Progenitor cell of endocrine pancreas (in vitro differentiated cells): Measurements from ENCODE around the gene RAD9B. TPM values are rescaled to one million over a fixed set of nuclear protein-coding genes. Genes with fewer than 3 reads are reported as not detected.
"Not testable (repeated sequence)": the region's sequence is repeated elsewhere in the genome, so short reads cannot be mapped to it uniquely, and the experiment has no call there.

Experiments
- DNase-seq: peaks from one replicate; pipeline ENCODE4 v3.0.0; 2021; ENCODE audit warnings: low spot score; ENCODE audit not compliant: unreplicated experiment
- H3K27ac Mint-ChIP-seq: 2 replicates; pipeline ENCODE4 v1.8.0; 2021; ENCODE audit warnings: mild to moderate bottlenecking, moderate library complexity, mixed read lengths
- H3K27me3 Mint-ChIP-seq: 2 replicates; pipeline ENCODE4 v1.8.0; 2021; ENCODE audit warnings: mixed read lengths
- H3K36me3 Mint-ChIP-seq: 2 replicates; pipeline ENCODE4 v1.8.0; 2022; ENCODE audit warnings: mixed read lengths; ENCODE audit not compliant: insufficient read depth
- H3K4me1 Mint-ChIP-seq: 2 replicates; pipeline ENCODE4 v1.8.0; 2021; ENCODE audit warnings: low read depth, mixed read lengths
- H3K4me3 Mint-ChIP-seq: 2 replicates; pipeline ENCODE4 v1.8.0; 2021; ENCODE audit warnings: low read depth, mild to moderate bottlenecking, moderate library complexity, mixed read lengths
- H3K9me3 Mint-ChIP-seq: 2 replicates; pipeline ENCODE4 v1.8.0; 2021; ENCODE audit warnings: low read depth, mixed read lengths
- total RNA-seq: library from RNA; stranded (reverse); gene quantifications from 2 replicates; pipeline ENCODE4 v1.2.1, GENCODE V29; 2021
- TF ChIP-seq, protein P1 (sequence below): fragments of 200-600 bp; sonication (generic); IDR thresholded peaks from one replicate; pipeline ENCODE4 v1.5.0; 2021; ENCODE audit warnings: antibody characterized with exemption, mild to moderate bottlenecking; ENCODE audit not compliant: unreplicated experiment

RAD9B gene
- total RNA-seq, 1 donor from 2014 or later: 0.24 TPM

DNA sequence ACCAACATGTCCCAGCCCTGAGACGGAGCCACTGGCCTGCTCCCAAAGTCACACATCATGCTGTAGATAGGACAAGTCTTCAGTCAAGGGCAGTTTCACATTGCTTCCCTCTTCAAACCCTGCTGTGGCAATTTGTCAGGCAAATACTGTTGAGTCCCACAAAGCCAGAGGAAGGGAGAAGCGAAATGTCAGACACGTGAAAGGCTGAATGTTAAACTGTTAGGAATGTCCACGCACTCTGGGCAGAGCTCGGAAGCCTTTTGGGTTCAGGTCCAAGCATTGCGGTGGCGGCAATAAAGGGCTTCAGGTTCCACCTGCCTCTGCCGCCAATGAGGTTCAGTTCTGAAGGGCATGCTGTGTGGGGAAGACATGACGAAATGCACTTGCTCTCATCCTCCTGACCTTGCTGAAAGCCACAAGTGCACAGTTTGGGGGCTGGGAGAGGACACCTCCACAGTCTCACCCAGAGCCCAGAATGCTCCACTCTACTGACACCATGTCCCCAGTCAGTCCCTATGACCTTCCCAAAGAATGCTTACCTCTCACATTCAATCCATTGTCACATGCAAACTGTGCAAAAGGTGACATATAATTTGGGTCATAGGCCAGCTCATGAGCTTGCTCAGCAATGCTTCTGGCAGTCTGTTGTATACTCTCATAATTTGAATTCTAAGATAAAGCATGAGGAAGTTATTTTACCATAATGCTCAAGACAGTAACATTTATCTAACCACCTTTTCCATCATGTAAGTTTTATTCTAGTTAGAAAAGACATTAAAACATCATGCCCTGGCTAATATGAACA is 35.7 kb downstream of the RAD9B start:
- Mint-ChIP-seq H3K27ac (no peak overlapping the region), H3K27me3 (no peaks in the 10 kb centered on the region), H3K9me3 (no peaks in the 10 kb centered on the region), H3K4me1 (peaks cover 14% of the 10 kb centered on the region), H3K4me3 (no peak overlapping the region), H3K36me3 (peaks cover 10% of the 10 kb centered on the region)
- DNase-seq: no peak
- TF ChIP-seq, protein P1, sequence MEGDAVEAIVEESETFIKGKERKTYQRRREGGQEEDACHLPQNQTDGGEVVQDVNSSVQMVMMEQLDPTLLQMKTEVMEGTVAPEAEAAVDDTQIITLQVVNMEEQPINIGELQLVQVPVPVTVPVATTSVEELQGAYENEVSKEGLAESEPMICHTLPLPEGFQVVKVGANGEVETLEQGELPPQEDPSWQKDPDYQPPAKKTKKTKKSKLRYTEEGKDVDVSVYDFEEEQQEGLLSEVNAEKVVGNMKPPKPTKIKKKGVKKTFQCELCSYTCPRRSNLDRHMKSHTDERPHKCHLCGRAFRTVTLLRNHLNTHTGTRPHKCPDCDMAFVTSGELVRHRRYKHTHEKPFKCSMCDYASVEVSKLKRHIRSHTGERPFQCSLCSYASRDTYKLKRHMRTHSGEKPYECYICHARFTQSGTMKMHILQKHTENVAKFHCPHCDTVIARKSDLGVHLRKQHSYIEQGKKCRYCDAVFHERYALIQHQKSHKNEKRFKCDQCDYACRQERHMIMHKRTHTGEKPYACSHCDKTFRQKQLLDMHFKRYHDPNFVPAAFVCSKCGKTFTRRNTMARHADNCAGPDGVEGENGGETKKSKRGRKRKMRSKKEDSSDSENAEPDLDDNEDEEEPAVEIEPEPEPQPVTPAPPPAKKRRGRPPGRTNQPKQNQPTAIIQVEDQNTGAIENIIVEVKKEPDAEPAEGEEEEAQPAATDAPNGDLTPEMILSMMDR: no peak

DNA sequence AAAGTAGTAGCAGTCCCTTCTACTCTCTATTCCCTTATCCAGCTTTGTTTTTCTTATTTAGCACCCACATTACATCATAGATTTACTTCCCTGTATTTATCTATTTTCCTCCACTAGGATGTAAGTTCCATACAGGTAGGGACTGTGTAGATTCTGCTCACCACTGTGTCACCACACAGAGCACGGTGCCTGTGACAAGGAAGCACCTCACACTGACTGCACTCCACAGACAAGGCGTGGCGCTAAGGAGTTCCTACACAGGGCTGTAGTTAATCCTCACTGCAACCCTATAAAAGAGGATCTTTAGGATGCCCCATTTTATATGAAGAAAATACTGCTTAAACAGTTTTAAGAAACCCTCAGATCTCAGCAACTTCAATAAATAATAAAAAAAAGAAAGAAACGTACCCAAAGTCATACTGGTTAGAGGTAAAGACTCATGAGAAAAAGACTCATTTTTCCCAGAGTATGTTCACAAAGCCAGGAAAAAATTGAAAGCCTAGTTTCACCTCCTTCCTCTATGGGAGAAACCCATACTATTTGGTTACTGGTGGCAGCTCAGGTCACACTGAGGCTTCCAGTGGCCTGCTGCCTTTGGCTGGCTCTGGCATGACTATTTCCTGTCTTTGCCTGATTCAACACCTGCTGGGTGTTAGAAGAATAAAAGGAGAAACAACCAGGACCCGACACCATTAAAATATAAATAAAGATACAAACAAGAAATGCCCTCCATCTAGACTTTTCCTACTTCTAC is 36.9 kb downstream of the RAD9B start:
- TF ChIP-seq, protein P1: no peak
- DNase-seq: no peak
- H3K27me3 Mint-ChIP-seq: no peaks in the 10 kb centered on the region
- H3K4me1 Mint-ChIP-seq: peaks cover 12% of the 10 kb centered on the region
- no peak overlapping the region for H3K4me3 Mint-ChIP-seq
- H3K36me3 Mint-ChIP-seq: peaks cover 17% of the 10 kb centered on the region
- no peaks in the 10 kb centered on the region for H3K9me3 Mint-ChIP-seq
- H3K27ac Mint-ChIP-seq: no peak overlapping the region

DNA sequence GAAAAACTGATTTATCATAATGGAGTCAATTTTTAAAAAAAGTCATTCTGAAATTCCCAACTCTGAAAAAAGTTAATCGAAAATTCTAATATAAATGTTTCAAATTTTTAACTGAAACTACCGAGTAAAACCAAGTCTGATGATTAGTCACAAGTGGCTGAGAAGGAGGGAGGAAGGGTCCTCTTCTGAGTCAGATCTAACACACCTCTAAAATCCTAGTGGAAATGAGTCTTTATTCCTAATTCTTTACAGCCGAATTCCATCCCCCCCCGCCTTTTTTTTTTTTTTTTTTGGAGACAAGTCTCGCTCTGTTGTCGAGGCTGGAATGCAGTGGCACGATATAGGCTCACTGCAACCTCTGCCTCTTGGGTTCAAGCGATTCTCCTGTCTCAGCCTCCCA is 37.9 kb downstream of the RAD9B start:
- Mint-ChIP-seq H3K27ac (no peak overlapping the region), H3K9me3 (no peaks in the 10 kb centered on the region)

DNA sequence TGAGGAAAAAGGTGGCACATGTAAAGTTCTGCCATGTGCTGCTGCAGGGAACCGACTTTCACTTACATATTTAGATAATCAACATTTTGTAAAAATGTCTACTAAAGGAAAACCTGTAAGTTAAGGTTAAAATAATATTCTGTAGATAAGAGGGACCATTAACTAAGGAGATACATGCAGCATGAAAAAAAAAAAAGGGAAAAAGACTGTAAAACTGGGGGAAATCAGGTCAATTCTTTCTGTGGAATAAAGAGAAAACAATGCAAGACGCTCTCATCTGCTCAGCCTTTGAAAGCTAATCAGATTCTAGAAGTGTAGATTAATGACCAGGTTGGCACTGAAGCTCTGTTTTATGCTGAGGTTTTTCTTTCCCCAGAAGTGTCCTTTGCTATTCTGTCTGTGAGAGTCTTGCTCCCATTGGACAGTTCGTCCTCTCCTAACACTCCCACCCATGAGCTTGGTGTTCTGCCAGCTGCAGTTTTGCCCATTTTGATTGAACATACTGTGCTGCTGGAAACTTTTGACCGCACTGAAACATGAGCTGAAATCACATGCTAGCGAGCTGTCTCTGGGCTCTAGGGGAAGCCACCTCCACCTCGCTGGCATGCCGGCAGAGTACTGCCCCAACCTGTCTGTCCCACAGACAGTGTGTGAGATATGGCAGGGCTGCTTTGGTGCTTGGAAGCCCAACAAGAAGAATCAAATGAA is 41.3 kb downstream of the RAD9B start:
- Mint-ChIP-seq H3K4me3 (no peak overlapping the region), H3K27me3 (no peaks in the 10 kb centered on the region), H3K27ac (no peak overlapping the region), H3K36me3 (peaks cover 17% of the 10 kb centered on the region), H3K9me3 (no peaks in the 10 kb centered on the region), H3K4me1 (peaks cover 4% of the 10 kb centered on the region)
- TF ChIP-seq, protein P1: no peak
- DNase-seq: no peak

More for the DNA sequence above, 37.9 kb downstream of the RAD9B start:
- Mint-ChIP-seq H3K4me1 (peaks cover 4% of the 10 kb centered on the region), H3K27me3 (no peaks in the 10 kb centered on the region), H3K4me3 (no peak overlapping the region), H3K36me3 (peaks cover 17% of the 10 kb centered on the region)
- DNase-seq: no peak
- TF ChIP-seq, protein P1: no peak

DNA sequence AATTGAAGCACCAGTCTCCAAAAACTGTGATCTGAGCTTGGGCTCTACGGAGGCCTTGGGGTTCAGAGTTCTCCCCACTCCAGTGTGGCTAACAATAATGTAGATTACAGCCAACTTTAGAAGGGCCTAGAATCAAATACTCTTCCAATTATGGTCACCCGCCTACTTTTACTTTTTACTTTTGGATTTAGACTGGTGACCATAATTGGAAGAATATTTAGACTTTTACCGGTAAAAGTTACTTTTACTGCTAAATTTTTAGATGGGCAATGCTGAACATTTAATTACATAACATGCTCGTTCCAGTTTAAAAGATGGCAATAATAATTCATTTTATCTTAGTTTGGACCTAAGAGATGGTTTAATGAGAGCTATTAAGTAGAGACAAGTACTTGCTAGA is 41.8 kb downstream of the RAD9B start:
- Mint-ChIP-seq H3K4me3 (no peak overlapping the region), H3K27ac (no peak overlapping the region), H3K9me3 (no peaks in the 10 kb centered on the region), H3K27me3 (no peaks in the 10 kb centered on the region), H3K4me1 (peaks cover 4% of the 10 kb centered on the region), H3K36me3 (peaks cover 13% of the 10 kb centered on the region)
- DNase-seq: no peak
- TF ChIP-seq, protein P1: no peak

DNA sequence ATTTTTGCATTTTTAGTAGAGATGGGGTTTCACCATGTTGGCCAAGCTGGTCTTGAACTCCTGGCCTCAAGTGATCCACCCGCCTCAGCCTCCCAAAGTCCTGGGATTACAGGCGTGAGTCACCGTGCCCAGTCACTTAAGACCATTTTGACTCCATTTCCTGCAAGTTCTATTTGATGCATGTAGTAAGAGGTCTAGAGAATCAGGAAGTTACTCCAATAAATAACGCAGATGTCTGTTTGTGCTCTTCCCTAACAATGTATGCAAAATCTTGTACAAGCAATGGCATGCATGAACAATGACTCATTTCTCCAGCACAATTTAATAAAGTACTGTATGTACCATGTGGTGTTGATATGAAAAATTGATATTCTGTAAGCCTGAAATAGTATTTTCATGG is 43.1 kb downstream of the RAD9B start:
- H3K9me3 Mint-ChIP-seq, DNase-seq, H3K4me3 Mint-ChIP-seq, H3K27me3 Mint-ChIP-seq, H3K27ac Mint-ChIP-seq, H3K4me1 Mint-ChIP-seq: not testable (repeated sequence)
- H3K36me3 Mint-ChIP-seq: peaks cover 17% of the 10 kb centered on the region
